ENCODE data around the gene TMEM184A. TPM values are rescaled to one million over a fixed set of nuclear protein-coding genes. Genes with fewer than 3 reads are reported as not detected.

Gene TMEM184A
- total RNA-seq, 1 donor from 2014 or later: 0.27 TPM

DNA sequence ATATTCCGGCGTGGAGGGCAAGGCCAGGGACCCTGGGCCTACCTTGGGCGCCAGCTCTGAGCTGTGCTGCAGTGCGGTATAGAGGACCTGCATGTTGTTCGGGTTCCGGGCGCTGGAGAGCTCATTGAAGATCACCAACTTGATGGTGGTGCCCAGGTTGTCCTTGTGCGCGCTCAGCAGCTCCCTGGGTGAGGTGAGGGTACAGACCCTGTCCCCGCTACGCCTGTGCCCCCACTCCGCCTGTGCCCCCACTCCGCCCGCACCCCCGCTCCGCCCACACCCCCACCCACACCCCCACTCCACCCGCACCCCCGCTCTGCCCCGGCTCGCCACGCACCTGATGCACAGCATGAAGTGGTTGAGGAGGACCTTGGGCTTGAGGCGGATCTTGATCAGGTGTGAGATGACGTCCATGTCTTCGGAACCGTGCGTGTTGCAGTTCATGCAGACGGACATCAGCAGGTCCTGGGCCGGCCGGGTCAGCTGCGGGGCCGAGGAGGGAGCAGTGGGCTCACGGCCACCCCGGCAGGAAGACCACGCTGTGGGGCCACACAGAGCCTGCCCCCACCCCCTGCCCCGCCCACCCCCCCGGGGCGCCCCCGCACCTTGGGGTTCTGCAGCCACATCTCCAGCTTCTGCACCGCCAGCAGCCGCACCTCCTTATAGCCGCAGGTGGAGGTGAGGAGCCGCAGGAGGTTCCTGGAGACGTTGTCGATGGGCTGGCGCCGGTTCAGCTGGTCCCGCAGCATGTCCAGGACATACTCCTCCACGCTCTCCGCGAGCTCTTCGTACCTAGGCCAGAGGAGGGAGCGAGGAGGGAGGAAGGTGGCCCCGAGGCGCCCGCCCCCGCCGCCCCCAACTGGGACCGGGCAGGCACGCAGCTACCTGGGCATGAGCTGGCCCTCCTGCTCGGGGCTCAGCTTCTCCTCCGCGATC is 57.4 kb downstream of the TMEM184A start:
- intact Hi-C loops (cut with DNase I): no loop called here
- no peak for ATAC-seq
- DNase-seq (ENCODE audit: low spot score): no peak

DNA sequence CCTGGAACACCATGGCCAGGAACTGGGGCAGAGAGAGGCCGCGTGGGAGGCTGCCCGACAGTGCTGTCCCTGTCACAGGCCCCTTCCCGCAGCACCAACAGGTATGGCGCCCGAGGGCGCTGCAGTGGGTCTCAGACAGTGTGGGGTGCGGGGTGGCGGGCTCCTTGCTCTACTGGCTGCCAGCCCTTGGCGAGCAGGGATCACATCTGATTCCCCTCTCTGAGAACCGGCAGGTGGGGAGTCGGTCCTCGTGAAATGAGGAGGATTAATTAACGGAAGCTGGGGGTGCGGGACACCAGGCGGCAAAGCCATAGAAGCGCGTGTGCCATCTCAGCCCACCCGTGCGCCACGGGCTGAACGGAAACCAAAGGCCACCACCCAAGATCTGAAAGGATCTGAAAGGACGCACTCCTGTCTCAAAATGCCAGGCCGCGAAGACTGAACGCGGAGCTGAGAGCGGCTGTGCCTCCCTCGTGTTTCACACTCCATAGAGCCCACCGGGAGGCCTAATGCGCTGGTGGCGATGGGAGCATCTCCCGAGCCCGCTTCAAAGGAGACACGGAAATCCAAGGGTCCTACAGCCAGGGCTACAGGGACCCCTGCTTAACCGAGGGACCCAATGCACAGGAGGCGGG is 58.6 kb downstream of the TMEM184A start:
- intact Hi-C loops (cut with DNase I): no loop called here
- no peak for DNase-seq (ENCODE audit: low spot score)
- no peak for ATAC-seq

DNA sequence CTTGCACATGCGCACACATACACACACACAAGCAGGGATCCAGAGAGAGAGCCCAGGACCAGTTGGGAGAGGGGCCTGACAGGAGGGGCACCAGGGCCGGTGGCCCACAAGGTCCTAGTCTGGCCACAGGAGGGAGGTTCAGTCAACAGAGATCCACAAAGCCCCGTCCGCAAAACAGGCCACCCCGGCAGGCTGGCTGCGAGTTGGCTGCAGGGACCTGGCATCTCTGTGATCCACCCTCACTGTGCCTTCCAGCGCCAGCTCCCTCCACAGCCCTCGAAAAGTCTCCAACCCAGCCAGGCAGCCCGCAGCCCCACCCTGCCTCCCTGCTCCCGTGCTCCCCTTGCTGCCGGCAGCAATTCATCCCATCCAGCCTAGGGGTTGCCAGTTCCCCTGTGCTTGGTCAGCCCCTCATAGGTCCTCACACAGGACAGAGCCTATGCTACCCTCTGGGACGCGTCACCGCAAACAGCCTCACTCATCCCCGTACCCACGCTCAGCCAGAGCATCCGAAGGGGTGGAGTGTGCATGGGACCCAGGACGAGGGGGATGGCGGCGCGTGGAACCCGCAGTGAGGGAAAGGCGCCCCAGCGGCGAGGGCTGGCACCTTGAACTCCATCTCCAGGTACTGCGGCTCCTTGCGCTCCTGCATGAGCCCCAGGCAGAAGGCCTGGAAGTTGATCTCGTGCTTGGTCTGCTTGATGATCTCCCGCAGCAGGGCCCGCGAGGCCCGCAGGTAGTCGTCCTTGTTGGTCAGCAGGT is 59.3 kb downstream of the TMEM184A start:
- intact Hi-C loops (cut with DNase I): no loop called here
- ATAC-seq: no peak
- no peak for DNase-seq (ENCODE audit: low spot score)

DNA sequence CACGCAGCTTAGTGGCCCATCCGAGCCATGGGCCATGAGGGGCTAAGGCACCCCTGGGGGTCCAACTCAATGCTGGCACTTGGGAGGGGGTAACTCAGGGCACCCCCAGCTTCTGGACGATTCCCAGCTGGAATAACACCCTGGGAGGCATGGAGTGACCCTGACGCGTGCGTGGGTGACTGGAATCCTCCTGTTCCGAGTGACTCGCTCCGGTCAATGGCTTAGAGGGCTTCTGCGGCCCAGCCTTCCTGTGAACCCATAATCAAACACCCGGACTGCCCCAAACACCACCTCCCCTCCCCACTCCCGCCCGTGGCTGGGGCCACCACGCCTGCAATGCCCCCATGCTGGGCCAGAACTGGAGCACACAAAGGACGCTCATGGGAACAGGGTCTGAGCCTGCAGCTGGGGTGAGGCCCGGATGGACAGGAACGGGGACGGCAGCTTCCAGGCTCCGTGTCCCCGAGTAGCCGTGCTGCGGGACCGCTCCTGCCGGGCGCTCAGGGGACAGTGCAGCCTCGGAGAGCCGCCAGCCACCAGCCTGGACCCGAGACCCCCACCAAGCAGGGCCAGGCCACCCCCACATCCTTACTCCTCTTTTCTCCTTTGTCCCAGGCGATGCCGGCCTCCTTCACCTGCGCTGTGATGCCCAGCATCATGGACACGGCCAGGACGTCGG is 60.3 kb downstream of the TMEM184A start:
- intact Hi-C loops (cut with DNase I): no loop called here
- DNase-seq (ENCODE audit: low spot score): no peak
- no peak for ATAC-seq

DNA sequence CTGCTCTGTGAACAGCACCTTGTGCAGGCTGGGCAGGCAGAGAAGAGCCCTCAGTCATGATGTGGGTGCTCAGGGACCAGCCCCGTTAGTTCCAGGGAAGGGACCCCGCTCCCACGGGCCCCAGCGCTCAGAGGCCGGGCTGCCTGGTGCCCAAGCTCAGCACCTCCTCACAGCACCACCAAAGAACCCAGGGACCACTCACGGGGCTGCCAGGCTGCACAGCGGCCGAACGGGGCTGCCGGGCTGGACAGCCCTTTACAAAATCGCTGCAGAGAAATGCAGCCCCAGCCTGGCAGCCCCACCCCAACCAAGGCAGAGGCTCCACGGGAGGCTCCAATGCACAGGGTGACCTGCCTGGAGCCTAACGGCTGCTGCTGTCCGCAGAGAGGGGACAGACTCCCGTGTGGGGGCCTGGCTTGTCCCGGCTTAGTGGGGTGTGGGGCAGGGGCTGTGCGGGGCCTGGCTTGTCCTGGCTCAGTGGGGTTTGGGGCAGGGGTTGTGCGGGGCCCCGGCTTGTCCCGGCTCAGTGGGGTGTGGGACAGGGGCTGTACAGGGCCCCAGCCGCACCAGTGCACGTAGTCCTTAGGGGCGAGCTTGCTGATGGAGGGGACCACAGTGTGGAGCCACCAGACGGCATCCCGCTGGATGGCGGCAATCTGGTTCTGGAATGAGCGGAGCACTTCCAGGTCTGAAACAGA is 61.0 kb downstream of the TMEM184A start:
- intact Hi-C loops (cut with DNase I): no loop called here
- DNase-seq (ENCODE audit: low spot score) (no peak), ATAC-seq (no peak)

DNA sequence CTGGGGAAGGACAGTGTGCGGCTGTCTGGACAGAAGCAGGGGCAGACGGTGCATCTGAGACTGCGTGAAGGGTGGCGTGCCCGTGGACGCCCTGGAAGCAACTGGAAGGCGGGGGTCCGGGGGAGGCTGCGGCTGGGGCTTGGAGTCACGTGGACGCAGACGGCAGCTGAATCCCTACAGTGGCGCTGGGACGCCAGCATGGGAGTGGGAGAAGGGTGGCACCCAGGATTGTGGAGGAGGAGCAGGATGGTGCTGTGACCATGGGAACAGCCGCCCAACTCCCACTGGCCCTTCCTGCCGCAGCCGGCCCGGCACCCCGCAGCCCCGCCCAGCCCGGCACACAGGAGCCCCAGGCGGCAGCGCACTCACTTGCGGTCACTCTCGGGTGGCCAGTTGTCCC is 61.6 kb downstream of the TMEM184A start:
- intact Hi-C loops (cut with DNase I): no loop called here
- no peak for DNase-seq (ENCODE audit: low spot score)
- ATAC-seq: no peak

DNA sequence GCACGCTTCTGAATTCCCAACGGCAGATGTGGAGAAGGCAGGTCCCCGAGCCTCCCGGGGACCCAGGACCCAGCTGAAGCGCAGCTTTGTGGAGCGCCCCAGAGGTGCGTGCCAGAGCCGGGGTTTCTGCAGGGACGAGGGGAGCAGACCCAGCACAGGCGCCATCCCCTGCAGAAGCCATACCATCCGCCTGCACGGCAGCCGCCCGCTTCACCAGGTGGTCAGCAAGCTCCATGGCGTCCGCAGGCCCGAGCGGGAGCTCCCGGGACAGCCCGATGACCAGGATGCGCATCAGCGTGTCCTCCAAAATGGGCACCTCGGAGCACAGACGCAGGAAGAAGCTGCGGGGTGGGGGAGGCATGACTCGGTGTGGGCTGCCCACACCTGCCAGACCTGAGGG is 62.4 kb downstream of the TMEM184A start:
- no peak for ATAC-seq
- intact Hi-C loops (cut with DNase I): no loop called here
- no peak for DNase-seq (ENCODE audit: low spot score)

DNA sequence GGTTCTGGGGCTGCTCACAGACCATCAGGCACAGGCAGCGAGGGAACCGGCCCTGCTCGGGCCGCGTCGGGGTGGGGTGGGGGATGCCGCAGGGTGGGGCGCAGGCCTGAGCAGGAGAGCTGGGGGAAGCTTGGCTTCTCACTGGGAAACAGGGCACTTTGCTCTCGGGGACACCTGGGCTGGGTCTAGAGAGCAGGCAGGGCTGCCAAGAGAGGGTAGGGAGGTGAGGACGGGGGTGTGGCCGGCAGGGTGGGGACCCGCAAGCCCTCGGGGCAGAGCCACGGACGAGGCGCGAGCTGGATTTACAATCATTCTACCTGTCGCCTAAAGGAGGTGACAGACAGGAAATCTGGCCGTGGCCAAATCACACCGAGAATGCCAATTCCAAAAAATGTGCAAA is 62.9 kb downstream of the TMEM184A start:
- no peak for ATAC-seq
- intact Hi-C loops (cut with DNase I): no loop called here

DNA sequence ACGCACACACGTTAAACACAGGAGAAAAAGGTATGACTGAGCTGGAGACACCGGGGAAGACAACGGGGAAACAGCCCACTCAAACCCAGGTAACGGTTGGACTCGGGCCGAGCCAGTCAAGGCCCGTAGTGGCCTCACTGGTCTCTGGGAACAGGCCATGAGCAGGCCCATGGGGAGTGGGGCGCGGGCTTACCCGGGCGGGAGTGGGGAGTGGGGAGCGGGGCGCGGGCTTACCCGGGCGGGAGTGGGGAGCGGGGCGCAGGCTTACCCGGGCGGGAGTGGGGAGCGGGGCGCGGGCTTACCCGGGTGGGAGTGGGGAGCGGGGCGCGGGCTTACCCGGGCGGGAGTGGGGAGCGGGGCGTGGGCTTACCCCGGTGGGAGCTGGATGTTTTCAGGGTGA is 63.4 kb downstream of the TMEM184A start:
- intact Hi-C loops (cut with DNase I): no loop called here
- DNase-seq (ENCODE audit: low spot score) (no peak), ATAC-seq (no peak)

More for the DNA sequence above, 62.9 kb downstream of the TMEM184A start:
- no peak for DNase-seq (ENCODE audit: low spot score)

Other genes with a start within 250 kb of the TMEM184A start
- gene MICALL2, start 96.7 kb downstream of the TMEM184A start, total RNA-seq: 127 TPM
- gene INTS1, start 51.8 kb downstream of the TMEM184A start, total RNA-seq: 78.4 TPM
- 57.2 TPM for gene MAFK, start 25.5 kb downstream of the TMEM184A start, total RNA-seq
- gene PSMG3, start 13.8 kb upstream of the TMEM184A start, total RNA-seq: 17.5 TPM
- gene ELFN1, start 114.1 kb upstream of the TMEM184A start, total RNA-seq: 2.4 TPM

Measured in sciatic nerve (tissue), 2 donors.